Suppressor macrophage treated with lipopolysaccharide for 4 hours (primary cell): Measurements from ENCODE around the gene NT5C2.

Source experiments
- DNase-seq: peaks from one replicate; pipeline ENCODE4 v3.0.0-alpha.2; 2020

Gene NT5C2

GRCh38 chr10:103120977-103121735 lies 71.9 kb downstream of the NT5C2 start:
- peak; percentile 20 for DNase-seq

GRCh38 chr10:103120546-103120945 lies 72.5 kb downstream of the NT5C2 start:
- DNase-seq = no peak

- no peak for DNase-seq
Observed at GRCh38 chr10:103117247-103117646, 75.8 kb downstream of the NT5C2 start.

GRCh38 chr10:103114876-103115275 lies 78.2 kb downstream of the NT5C2 start:
- DNase-seq = no peak

GRCh38 chr10:103111918-103112877 lies 80.9 kb downstream of the NT5C2 start:
- no peak for DNase-seq

DNA sequence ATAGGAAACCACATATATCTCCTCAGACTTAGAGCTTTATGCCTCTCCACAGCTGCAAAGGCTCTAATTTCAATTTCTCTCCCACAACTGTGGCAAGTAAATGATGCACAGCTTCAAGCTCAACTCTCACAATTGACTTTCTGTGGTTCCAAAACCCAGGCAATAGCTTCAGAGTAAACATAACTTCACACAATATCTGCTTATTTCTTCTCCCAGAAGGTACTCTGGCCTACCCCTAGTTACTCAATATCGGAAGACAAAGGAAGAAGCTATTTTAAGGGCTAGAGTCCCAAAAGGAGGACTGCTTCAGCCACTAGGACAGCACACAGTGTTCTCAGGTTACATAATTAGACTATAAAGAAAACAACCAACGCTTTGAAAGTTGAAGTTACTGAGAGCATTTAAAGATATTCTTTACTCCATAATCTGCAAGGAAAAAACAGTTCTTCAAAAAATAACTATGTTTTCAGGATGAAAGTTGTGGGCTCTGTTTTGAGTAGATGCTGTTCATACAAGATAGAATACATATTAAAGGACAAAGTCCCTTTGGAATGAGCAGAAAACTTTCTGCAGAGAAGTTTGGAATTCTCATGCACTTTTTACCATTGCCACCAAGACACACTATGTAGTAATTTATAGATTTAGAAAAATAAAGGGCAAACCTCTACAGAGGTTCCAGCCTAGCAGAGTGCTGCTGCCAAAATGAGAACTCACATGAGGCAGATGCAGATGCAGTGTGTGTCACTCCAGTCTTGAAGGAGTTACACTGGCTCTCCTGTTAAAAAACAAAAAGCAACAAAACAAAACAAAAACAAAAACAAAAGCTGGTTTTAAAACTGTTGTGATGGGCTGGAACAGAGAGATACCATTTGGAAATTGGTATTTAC lies 81.8 kb downstream of the NT5C2 start:
- DNase-seq = peak; percentile 4

- no peak for DNase-seq
Observed at GRCh38 chr10:103110407-103110806, 82.7 kb downstream of the NT5C2 start.

GRCh38 chr10:103109821-103110220 lies 83.3 kb downstream of the NT5C2 start:
- peak; percentile 13 for DNase-seq

DNA sequence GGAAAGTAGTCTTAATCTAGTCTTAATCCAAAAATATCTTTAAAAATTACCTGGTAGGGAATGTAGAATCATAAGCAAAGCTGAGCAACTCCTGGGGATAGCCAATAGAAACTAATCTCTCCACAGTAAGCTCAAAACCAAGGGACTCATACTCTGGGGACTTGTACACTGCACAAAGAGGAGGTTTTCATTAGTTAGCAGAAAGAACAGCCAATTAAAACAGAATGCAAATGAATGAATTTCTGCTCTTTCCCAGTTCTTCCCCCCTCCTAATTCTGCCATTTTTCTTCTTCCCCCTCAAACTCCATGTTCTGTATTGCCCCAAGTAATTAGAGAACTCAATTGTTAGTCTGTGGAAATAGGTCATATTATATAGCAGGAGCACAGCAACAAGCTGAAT lies 86.5 kb downstream of the NT5C2 start:
- DNase-seq = no peak

GRCh38 chr10:103105462-103105861 lies 87.6 kb downstream of the NT5C2 start:
- no peak for DNase-seq

GRCh38 chr10:103104721-103105120 lies 88.4 kb downstream of the NT5C2 start:
- no peak for DNase-seq

DNA sequence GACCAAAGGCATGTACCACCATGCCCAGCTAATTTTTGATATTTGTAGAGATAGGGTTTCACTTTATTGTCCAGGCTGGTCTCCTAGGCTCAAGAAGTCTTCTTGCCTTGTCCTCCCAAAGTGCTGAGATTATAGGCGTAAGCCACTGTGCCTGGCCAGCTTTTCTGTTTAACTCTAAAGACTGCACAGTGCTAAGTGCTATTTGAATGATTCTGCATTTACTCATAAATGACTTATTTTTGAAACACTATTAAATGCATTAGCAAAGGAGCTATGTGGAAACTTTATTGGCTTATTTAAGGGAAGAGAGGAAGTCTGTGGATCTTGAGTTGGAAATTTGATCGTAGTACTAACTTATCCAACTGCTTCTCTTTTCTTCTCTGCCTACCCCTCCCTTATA lies 89.1 kb downstream of the NT5C2 start:
- DNase-seq = no peak

- no peak for DNase-seq
Observed at GRCh38 chr10:103102195-103102594, 90.9 kb downstream of the NT5C2 start.

- no peak for DNase-seq
Observed at GRCh38 chr10:103100620-103101019, 92.5 kb downstream of the NT5C2 start.

- no peak for DNase-seq
Observed at GRCh38 chr10:103098240-103098639, 94.8 kb downstream of the NT5C2 start.

DNA sequence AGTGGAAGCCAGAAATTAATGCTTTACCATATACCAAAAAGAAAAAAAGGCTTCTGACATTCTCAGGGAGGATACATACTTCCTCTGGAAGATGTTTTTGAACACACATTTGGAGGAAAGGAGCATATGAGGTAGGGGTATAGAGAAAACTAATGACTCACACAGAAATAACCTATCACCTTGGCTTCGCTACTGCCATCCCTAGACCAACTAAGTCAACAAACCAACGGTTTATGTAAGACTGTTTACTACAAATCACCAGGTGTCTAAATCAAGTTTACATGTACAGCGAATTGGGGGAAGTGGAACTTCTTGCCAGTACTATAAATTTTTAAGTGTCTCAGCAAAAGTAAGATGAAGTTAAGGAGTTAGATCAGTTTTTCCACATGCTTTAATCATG lies 96.9 kb downstream of the NT5C2 start:
- DNase-seq = no peak

DNA sequence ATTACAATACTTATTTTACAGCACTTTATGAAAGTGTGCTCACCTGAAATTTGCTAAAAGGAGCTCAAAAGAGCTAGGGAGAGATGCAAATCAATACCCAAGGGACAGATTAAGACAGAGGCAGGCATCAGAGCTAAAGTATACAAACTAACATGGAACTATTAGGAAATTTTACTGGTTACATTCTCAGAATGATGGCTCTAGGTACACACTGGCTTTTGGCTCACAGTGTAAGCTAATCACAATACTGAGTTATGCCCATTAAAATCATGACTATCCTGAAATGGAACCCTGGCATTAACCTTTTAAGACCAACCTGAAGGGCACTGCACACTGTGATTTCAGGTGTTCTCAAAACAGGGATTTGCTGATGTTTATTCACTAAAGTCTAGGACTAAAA lies 98.1 kb downstream of the NT5C2 start:
- DNase-seq = no peak

DNA sequence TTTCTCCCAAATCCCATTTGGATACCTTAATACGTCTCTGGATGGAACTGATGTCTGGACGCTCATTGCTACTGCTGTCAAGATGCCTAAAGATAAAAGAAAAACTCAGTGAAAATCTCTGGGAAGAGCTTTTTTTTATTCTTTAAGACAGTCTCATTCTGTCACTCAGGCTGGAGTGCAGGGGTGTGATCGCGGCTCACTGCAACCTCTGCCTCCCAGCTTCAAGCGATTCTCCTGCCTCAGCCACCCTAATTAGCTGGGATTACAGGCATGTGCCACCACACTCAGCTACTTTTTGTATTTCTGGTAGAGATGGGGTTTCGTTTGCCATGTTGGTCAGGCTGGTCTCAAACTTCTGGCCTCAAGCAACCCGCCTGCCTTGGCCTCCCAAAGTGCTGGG lies 102.2 kb downstream of the NT5C2 start:
- no peak for DNase-seq

- DNase-seq = no peak
Observed at GRCh38 chr10:103089493-103089892, 103.6 kb downstream of the NT5C2 start.

GRCh38 chr10:103086799-103087198 lies 106.3 kb downstream of the NT5C2 start:
- no peak for DNase-seq

DNA sequence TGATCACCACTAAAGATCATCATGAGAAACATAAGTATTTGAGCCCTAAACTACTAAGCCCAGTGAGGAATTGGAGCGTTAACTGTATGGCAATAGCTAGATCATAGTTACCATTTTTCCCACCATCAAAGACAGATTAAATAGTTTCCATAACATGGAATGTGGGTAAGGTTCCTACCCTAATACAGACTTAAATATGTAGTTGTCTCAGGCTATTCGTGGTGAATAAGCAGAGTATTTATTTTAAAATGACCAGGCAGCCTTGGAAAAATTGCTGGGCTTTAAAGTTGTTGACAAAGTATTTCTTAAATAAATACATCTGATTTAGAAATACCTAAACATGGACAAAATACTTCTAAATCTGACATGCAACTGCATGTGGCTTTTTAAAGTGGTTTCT lies 106.8 kb downstream of the NT5C2 start:
- no peak for DNase-seq

DNA sequence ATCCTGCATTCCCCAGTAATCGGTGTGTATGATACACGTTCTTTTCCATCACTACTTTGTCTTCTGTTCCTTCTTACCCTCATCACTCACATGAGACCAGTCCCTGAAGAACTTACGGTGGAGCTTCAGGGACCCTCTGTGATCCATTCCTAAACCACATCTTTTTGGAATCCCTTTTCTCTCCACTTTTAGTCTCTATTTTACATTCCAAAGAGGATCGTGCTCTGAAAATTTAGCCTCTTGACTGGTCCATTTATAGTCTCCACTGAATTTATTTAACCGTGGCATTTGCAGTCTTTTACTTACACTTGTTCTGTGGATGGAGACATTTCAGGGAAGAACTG lies 109.1 kb downstream of the NT5C2 start:
- no peak for DNase-seq
